SK-N-SH (cell line): Measurements from ENCODE around the gene OR2D2. TPM values are rescaled to one million over a fixed set of nuclear protein-coding genes. Genes with fewer than 3 reads are reported as not detected.

Experiments
- CTCF ChIA-PET: fragments of 300-600, 350-600 bp; formaldehyde crosslinking; extraction: SDS; loops from one replicate; lab custom pipeline; 2021; lab: Yijun Ruan, JAX
- POLR2A ChIA-PET: fragments of 350-600 bp; sonication (Branson Sonifier 250); formaldehyde crosslinking; extraction: SDS; loops from one replicate; lab custom pipeline; 2020; ENCODE audit warnings: antibody characterized with exemption, inconsistent platforms; lab: Yijun Ruan, JAX
- DNase-seq: peaks from one replicate; pipeline ENCODE4 v3.0.0; 2012
- H2AFZ ChIP-seq: fragments of 200-600 bp; sonication (generic); 2 replicates; pipeline ENCODE4 v1.8.1; 2016; ENCODE audit warnings: antibody characterized with exemption, mild to moderate bottlenecking, low read depth
- H3F3A ChIP-seq: fragments of 200-600 bp; sonication (generic); replicated peaks from 2 replicates; pipeline ENCODE3; 2016; ENCODE audit warnings: antibody characterized with exemption, mild to moderate bottlenecking; ENCODE audit not compliant: insufficient read depth
- H3K27ac ChIP-seq, 2 experiments: fragments of 200-500 bp in 1 of 2; fragments of 200-600 bp in 1 of 2; sonication (Bioruptor generic) in 1 of 2; sonication (generic), shearing (Covaris generic) in 1 of 2; 2 replicates each; pipeline versions ENCODE4 v1.5.1 to v1.6.1; 2014 to 2016; ENCODE audit warnings: low read depth in 2 of 2, inconsistent platforms in 1 of 2, low read length in 1 of 2, mild to moderate bottlenecking in 1 of 2, mixed read lengths in 1 of 2
- H3K27me3 ChIP-seq: fragments of 200-600 bp; sonication (generic), shearing (Covaris generic); 2 replicates; pipeline ENCODE4 v1.6.1; 2016; ENCODE audit warnings: mixed run types; ENCODE audit not compliant: insufficient read depth
- H3K36me3 ChIP-seq, 2 experiments: fragments of 200-500 bp in 1 of 2; fragments of 200-600 bp in 1 of 2; sonication (Bioruptor generic) in 1 of 2; sonication (generic) in 1 of 2; replicated peaks in 1 of 2; 2 replicates each; pipeline versions ENCODE3 to v1.5.1; 2014 to 2016; ENCODE audit warnings: low read length in 1 of 2, mild to moderate bottlenecking in 1 of 2; ENCODE audit not compliant: insufficient read depth in 2 of 2, control insufficient read depth in 1 of 2
- H3K4me1 ChIP-seq, 2 experiments: fragments of 200-500 bp in 1 of 2; fragments of 200-600 bp in 1 of 2; sonication (Bioruptor generic) in 1 of 2; sonication (generic), shearing (Covaris generic) in 1 of 2; 2 replicates each; pipeline versions ENCODE4 v1.5.1 to v1.6.1; 2014 to 2016; ENCODE audit warnings: low read depth in 1 of 2, low read length in 1 of 2, mixed run types in 1 of 2; ENCODE audit not compliant: insufficient read depth in 2 of 2, control insufficient read depth in 1 of 2
- H3K4me2 ChIP-seq: fragments of 200-600 bp; sonication (generic), shearing (Covaris generic); 2 replicates; pipeline ENCODE4 v1.6.1; 2017; ENCODE audit warnings: mixed run types
- H3K4me3 ChIP-seq, 2 experiments: fragments of 200-500 bp in 1 of 2; fragments of 200-600 bp in 1 of 2; sonication (Bioruptor generic) in 1 of 2; sonication (generic), shearing (Covaris generic) in 1 of 2; 2 replicates each; pipeline versions ENCODE4 v1.5.1 to v1.8.1; 2014 to 2016; ENCODE audit warnings: low read depth in 2 of 2, inconsistent platforms in 1 of 2, low read length in 1 of 2, mild to moderate bottlenecking in 1 of 2, mixed read lengths in 1 of 2, moderate library complexity in 1 of 2
- H3K79me2 ChIP-seq: fragments of 200-600 bp; sonication (generic); 2 replicates; pipeline ENCODE4 v1.8.1; 2017; ENCODE audit warnings: mild to moderate bottlenecking; ENCODE audit not compliant: insufficient read depth
- H3K9ac ChIP-seq: fragments of 200-600 bp; sonication (generic); 2 replicates; pipeline ENCODE4 v1.6.1; 2017; ENCODE audit warnings: mixed run types
- H3K9me2 ChIP-seq: fragments of 200-600 bp; sonication (generic); 2 replicates; pipeline ENCODE4 v1.6.1; 2017; ENCODE audit warnings: mixed run types
- H3K9me3 ChIP-seq: fragments of 200-600 bp; sonication (generic); 2 replicates; pipeline ENCODE4 v1.6.1; 2017; ENCODE audit warnings: mixed run types, mild to moderate bottlenecking, moderate library complexity
- H4K20me1 ChIP-seq: fragments of 200-600 bp; sonication (generic); 2 replicates; pipeline ENCODE4 v1.6.1; 2017; ENCODE audit warnings: mild to moderate bottlenecking, mixed run types; ENCODE audit not compliant: insufficient read depth
- EP300 ChIP-seq, 2 experiments: IDR thresholded peaks; 2 replicates each; pipeline versions ENCODE4 v1.4.0 to v1.6.1; 2012; ENCODE audit warnings: borderline replicate concordance in 1 of 2, low read depth in 1 of 2, low read length in 1 of 2
- FOXJ3 ChIP-seq: sonication (generic); formaldehyde crosslinking; IDR thresholded peaks from 2 replicates; pipeline ENCODE4 v1.5.1; 2020; ENCODE audit warnings: mild to moderate bottlenecking, missing genetic modification reagents
- MXI1 ChIP-seq: IDR thresholded peaks from 2 replicates; pipeline ENCODE4 v1.6.1; 2012; ENCODE audit warnings: mild to moderate bottlenecking, low read depth, low read length, improper control_type of control experiment
- NFIC ChIP-seq: IDR thresholded peaks from 2 replicates; pipeline ENCODE4 v1.4.0; 2012; ENCODE audit warnings: borderline replicate concordance
- YY1 ChIP-seq: IDR thresholded peaks from 2 replicates; pipeline ENCODE4 v1.4.0; 2012; ENCODE audit warnings: low read depth, mild to moderate bottlenecking
- WGBS: methylation state at CpG from one replicate; pipeline ENCODE4 v1.1.6; 2017; ENCODE audit warnings: low lambda C conversion rate; 5-methylcytosine and 5-hydroxymethylcytosine counted together
- polyA plus RNA-seq, 3 experiments: library from polyadenylated mRNA; depleted of rRNA; stranded (reverse); fragments of >200 nt; gene quantifications; 2 replicates each; pipeline ENCODE4 v1.2.3, GENCODE V29; 2012
- TF ChIP-seq, protein P1 (sequence below): IDR thresholded peaks from 2 replicates; pipeline ENCODE4 v1.6.1; 2012; ENCODE audit warnings: mild to moderate bottlenecking, low read depth, low read length, moderate library complexity
- TF ChIP-seq, protein P2 (sequence below): fragments of 200-600 bp; sonication (generic); IDR thresholded peaks from 2 replicates; pipeline ENCODE4 v1.6.1; 2017; ENCODE audit warnings: antibody characterized with exemption, mild to moderate bottlenecking, moderate library complexity
- TF ChIP-seq, protein P3 (sequence below): IDR thresholded peaks from 2 replicates; pipeline ENCODE4; 2012
- TF ChIP-seq, protein P4 (sequence below): fragments of 150-350 bp; IDR thresholded peaks from 2 replicates; pipeline ENCODE4 v1.6.1; 2016; ENCODE audit warnings: mild to moderate bottlenecking, low read depth, low read length

Gene OR2D2
- polyA plus RNA-seq, 1 of the 3 experiments (the other 2 are of a cell fraction) = not detected

DNA sequence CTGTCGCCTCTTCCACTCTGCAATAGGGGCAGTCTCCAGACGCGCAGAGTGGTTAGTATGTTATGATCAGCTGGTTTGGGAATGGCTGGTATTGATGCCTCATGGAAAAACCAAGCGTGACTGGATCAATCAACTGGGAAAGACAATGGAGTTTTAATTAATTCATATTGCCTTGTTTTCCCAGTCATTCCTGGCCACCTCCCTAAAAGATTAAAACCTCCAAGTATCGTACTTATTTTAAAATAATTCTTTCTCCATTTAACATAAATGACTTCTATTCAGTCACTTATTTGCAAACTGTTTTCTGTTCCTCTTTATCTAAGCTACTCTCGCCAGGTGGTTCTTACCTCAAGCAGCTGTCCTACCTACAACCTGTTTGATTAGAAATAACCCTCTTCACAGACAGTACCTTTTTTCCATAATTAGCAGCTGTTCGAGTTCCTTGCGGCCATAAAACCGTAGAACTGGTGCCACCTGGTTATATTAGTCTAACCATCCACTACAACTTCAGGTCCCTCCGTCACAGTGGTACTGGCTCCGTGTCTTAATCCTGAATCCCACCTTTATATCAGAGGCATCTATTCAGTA is 34.8 kb upstream of the OR2D2 start:
- Histone ChIP-seq H3K9me2 (no peaks in the 10 kb centered on the region), H3K4me1 (peaks cover 0 to 5% of the 10 kb centered on the region in 2 experiments; a peak in 1 of 4 replicates), H3K9me3 (no peaks in the 10 kb centered on the region), H3F3A (no peaks in the 10 kb centered on the region), H3K27ac (no peak overlapping the region), H4K20me1 (no peaks in the 10 kb centered on the region), H3K27me3 (no peaks in the 10 kb centered on the region), H3K79me2 (no peaks in the 10 kb centered on the region), H3K9ac (0 out of 2 replicates have a peak overlapping the region, but pooled peaks have one; percentile 44), H3K36me3 (no peaks in the 10 kb centered on the region), H2AFZ (peak overlapping the region; percentile 96; the same call in 1 of the 2 replicates), H3K4me3 (peak overlapping the region; percentile 53 to 72), H3K4me2 (peak overlapping the region; percentile 95)
- WGBS = 5% methylated on average over 11 of the region's 11 CpGs
- no peak for DNase-seq
- TF ChIP-seq EP300 (IDR thresholded peaks at IDR 0.05; ENCODE audit: borderline replicate concordance in 1 of 2, low read depth in 1 of 2, low read length in 1 of 2) (no peak), NFIC (no peak), FOXJ3 (CRISPR knock-in tag) (no peak), MXI1 (no peak), YY1 (no peak)
- TF ChIP-seq, protein P1, sequence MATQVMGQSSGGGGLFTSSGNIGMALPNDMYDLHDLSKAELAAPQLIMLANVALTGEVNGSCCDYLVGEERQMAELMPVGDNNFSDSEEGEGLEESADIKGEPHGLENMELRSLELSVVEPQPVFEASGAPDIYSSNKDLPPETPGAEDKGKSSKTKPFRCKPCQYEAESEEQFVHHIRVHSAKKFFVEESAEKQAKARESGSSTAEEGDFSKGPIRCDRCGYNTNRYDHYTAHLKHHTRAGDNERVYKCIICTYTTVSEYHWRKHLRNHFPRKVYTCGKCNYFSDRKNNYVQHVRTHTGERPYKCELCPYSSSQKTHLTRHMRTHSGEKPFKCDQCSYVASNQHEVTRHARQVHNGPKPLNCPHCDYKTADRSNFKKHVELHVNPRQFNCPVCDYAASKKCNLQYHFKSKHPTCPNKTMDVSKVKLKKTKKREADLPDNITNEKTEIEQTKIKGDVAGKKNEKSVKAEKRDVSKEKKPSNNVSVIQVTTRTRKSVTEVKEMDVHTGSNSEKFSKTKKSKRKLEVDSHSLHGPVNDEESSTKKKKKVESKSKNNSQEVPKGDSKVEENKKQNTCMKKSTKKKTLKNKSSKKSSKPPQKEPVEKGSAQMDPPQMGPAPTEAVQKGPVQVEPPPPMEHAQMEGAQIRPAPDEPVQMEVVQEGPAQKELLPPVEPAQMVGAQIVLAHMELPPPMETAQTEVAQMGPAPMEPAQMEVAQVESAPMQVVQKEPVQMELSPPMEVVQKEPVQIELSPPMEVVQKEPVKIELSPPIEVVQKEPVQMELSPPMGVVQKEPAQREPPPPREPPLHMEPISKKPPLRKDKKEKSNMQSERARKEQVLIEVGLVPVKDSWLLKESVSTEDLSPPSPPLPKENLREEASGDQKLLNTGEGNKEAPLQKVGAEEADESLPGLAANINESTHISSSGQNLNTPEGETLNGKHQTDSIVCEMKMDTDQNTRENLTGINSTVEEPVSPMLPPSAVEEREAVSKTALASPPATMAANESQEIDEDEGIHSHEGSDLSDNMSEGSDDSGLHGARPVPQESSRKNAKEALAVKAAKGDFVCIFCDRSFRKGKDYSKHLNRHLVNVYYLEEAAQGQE = no peak
- TF ChIP-seq, protein P2, sequence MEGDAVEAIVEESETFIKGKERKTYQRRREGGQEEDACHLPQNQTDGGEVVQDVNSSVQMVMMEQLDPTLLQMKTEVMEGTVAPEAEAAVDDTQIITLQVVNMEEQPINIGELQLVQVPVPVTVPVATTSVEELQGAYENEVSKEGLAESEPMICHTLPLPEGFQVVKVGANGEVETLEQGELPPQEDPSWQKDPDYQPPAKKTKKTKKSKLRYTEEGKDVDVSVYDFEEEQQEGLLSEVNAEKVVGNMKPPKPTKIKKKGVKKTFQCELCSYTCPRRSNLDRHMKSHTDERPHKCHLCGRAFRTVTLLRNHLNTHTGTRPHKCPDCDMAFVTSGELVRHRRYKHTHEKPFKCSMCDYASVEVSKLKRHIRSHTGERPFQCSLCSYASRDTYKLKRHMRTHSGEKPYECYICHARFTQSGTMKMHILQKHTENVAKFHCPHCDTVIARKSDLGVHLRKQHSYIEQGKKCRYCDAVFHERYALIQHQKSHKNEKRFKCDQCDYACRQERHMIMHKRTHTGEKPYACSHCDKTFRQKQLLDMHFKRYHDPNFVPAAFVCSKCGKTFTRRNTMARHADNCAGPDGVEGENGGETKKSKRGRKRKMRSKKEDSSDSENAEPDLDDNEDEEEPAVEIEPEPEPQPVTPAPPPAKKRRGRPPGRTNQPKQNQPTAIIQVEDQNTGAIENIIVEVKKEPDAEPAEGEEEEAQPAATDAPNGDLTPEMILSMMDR = no peak
- TF ChIP-seq, protein P3, sequence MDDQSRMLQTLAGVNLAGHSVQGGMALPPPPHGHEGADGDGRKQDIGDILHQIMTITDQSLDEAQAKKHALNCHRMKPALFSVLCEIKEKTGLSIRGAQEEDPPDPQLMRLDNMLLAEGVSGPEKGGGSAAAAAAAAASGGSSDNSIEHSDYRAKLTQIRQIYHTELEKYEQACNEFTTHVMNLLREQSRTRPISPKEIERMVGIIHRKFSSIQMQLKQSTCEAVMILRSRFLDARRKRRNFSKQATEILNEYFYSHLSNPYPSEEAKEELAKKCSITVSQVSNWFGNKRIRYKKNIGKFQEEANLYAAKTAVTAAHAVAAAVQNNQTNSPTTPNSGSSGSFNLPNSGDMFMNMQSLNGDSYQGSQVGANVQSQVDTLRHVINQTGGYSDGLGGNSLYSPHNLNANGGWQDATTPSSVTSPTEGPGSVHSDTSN = no peak
- TF ChIP-seq, protein P4, sequence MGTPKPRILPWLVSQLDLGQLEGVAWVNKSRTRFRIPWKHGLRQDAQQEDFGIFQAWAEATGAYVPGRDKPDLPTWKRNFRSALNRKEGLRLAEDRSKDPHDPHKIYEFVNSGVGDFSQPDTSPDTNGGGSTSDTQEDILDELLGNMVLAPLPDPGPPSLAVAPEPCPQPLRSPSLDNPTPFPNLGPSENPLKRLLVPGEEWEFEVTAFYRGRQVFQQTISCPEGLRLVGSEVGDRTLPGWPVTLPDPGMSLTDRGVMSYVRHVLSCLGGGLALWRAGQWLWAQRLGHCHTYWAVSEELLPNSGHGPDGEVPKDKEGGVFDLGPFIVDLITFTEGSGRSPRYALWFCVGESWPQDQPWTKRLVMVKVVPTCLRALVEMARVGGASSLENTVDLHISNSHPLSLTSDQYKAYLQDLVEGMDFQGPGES = no peak
- ChIA-PET CTCF (interaction anchor here (0.7 kb wide), 1 partner anchor 1193 kb away, joined by 3 read pairs; no protein-coding TSS in a partner anchor), POLR2A (no interaction called here)
